NCI-H2029 treated with DMSO at 0.1 percent for 48 hours (cell line): ENCODE results near the gene NUP214.

Experiments used
- DNase-seq: peaks from one replicate; lab custom pipeline; 2025; lab: John Stamatoyannopoulos, UW

The NUP214 gene

GRCh38 chr9:131125288-131126058 lies at the start of gene NUP214:
NUP214 (plus strand) TSS chr9:131125586; CDS start chr9:131125705, 119 bp downstream.
- DNase-seq, result peak; percentile 89

GRCh38 chr9:131076347-131077195 lies 48.8 kb upstream of the NUP214 start:
- no peak for DNase-seq

- DNase-seq, result no peak
Observed at GRCh38 chr9:131078427-131079366, 46.7 kb upstream of the NUP214 start.

GRCh38 chr9:131080589-131080988 lies 44.8 kb upstream of the NUP214 start:
- DNase-seq, result no peak

- DNase-seq, result no peak
Observed at GRCh38 chr9:131081868-131082267, 43.5 kb upstream of the NUP214 start.

- no peak for DNase-seq
Observed at GRCh38 chr9:131082774-131083512, 42.4 kb upstream of the NUP214 start.

GRCh38 chr9:131084661-131085369 lies 40.6 kb upstream of the NUP214 start:
- no peak for DNase-seq

- DNase-seq, result no peak
Observed at GRCh38 chr9:131085370-131086122, 39.8 kb upstream of the NUP214 start.

GRCh38 chr9:131087354-131087893 lies 38.0 kb upstream of the NUP214 start:
- no peak for DNase-seq

GRCh38 chr9:131090025-131090787 lies 35.2 kb upstream of the NUP214 start:
- no peak for DNase-seq

GRCh38 chr9:131091352-131091992 lies 33.9 kb upstream of the NUP214 start:
- DNase-seq, result no peak

- DNase-seq, result no peak
Observed at GRCh38 chr9:131092030-131092429, 33.4 kb upstream of the NUP214 start.

- DNase-seq, result no peak
Observed at GRCh38 chr9:131092548-131093440, 32.6 kb upstream of the NUP214 start.

GRCh38 chr9:131094015-131094414 lies 31.4 kb upstream of the NUP214 start:
- DNase-seq, result no peak

GRCh38 chr9:131094622-131095021 lies 30.8 kb upstream of the NUP214 start:
- no peak for DNase-seq

- no peak for DNase-seq
Observed at GRCh38 chr9:131095666-131096268, 29.6 kb upstream of the NUP214 start.
